GM13977 (cell line): ENCODE measurements around the gene SHISAL1.

Experiments
- DNase-seq: peaks from one replicate; pipeline ENCODE4 v3.0.0; 2012; ENCODE audit warnings: low spot score
- in situ Hi-C: fragments of 300-500 bp; cut with MboI; formaldehyde crosslinking; loops from one replicate; pipeline ENCODE4 v1.12.0; 2022; ENCODE audit warnings: low sequenced_read_pairs, low pct_unique_long_range_greater_than_20kb, mixed read lengths, inconsistent platforms; ENCODE audit not compliant: unreplicated experiment
- TF ChIP-seq, protein P1 (sequence below): IDR thresholded peaks from 2 replicates; pipeline ENCODE4 v1.5.1; 2012; ENCODE audit warnings: mild to moderate bottlenecking, control low read depth; ENCODE audit not compliant: insufficient read depth; ENCODE audit errors: extremely low read depth, missing control alignments

The SHISAL1 gene

DNA sequence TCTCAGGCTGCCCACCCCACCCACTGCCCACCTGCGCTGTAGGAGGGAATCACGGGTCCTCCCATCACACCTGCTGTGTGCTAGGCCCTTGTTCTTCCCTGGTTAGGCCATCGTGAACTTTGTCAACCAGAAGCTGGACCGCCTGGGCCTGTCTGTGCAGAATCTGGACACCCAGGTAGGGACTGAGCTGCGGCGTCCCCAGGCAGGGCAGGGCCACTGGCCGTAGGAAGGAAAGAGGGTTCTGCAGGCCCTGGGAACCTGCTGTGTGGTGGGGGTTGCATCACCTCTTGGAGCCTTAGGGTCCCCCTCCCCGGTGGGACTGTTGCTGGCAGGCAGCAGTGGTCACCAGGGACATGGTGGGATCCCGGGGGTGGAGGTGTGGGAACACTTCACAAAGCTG, 116.5 kb downstream of the SHISAL1 start:
- TF ChIP-seq, protein P1, sequence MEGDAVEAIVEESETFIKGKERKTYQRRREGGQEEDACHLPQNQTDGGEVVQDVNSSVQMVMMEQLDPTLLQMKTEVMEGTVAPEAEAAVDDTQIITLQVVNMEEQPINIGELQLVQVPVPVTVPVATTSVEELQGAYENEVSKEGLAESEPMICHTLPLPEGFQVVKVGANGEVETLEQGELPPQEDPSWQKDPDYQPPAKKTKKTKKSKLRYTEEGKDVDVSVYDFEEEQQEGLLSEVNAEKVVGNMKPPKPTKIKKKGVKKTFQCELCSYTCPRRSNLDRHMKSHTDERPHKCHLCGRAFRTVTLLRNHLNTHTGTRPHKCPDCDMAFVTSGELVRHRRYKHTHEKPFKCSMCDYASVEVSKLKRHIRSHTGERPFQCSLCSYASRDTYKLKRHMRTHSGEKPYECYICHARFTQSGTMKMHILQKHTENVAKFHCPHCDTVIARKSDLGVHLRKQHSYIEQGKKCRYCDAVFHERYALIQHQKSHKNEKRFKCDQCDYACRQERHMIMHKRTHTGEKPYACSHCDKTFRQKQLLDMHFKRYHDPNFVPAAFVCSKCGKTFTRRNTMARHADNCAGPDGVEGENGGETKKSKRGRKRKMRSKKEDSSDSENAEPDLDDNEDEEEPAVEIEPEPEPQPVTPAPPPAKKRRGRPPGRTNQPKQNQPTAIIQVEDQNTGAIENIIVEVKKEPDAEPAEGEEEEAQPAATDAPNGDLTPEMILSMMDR = no peak
- no peak for DNase-seq
- in situ Hi-C loops = no loop called here

DNA sequence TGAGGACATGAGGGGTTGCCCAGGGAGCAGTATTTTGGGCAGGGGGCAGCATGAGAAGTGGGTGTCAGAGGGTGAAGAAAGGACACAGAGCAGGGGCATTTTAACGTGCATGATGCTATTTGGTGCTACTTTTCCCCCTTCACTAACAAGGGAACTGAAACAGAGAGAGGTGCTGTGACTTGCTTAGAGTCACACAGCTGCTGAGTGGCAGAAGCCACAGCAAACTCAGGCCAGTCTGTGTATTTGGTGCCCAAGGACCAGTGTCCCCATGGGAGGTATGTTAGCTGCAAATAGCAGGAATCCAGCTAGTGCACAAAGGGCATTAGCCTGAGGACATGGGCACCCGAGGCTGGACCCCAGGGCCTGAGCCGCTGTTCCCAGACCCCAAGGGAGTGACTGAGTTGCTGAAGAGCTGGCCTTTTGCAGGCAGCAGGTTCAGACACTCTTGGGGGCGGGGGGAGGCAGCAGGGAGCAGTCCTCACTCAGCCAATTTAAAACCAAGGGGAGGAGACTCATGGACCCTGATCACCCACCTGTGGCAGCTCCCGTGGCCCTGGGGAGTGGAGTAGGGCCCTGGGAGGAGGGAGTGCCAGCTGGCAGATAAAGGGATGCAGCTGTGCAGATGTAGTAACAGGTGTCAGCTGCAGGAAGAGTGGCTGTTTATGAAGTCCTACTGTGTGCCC, 117.4 kb downstream of the SHISAL1 start:
- TF ChIP-seq, protein P1 = peak; percentile 3
- no peak for DNase-seq
- in situ Hi-C loops = no loop called here

DNA sequence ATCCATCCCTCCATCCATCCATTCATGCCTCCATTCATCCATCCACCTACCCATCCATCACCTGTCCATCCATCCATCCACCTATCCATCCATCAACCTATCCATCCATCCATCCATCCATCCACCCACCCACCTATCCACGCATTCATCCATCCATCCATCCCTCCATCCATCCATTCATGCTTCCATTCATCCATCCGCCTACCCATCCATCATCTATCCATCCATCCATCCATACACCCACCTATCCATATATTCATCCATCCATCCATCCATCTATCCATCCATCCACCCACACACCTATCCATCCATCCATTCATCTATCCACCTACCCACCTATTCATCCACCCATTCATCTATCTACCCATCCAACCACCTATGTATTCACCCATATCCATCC, 118.2 kb downstream of the SHISAL1 start:
- no peak for DNase-seq
- TF ChIP-seq, protein P1 = no peak
- in situ Hi-C loops = no loop called here
